ENCODE measurements around the gene SSTR1.

GRCh38 chr14:38217553-38217952 is 9.8 kb downstream of the SSTR1 start:
- no peak for TF ChIP-seq CTCF (IDR thresholded peaks at IDR 0.05 in 4 of 5, conservative IDR thresholded peaks at IDR 0.05 in 1 of 5)
- no peak for TF ChIP-seq POLR2A (IDR thresholded peaks at IDR 0.05)

Data from gastrocnemius medialis (tissue), 4 donors.